SU-DHL-6 (cell line): ENCODE results near the gene EPB41L5.

Experiments used
- CTCF ChIP-seq: fragments of 200-600 bp; sonication (generic); IDR thresholded peaks from one replicate; pipeline ENCODE4 v1.5.1; 2017; ENCODE audit warnings: antibody characterized with exemption, mild to moderate bottlenecking, low read length, moderate library complexity; ENCODE audit not compliant: insufficient read depth, poor library complexity, severe bottlenecking
- EZH2phosphoT487 ChIP-seq: fragments of 200-600 bp; sonication (generic), shearing (Covaris generic); conservative IDR thresholded peaks from 2 replicates; pipeline ENCODE4 v1.6.1; 2018; ENCODE audit warnings: mild to moderate bottlenecking, antibody characterized with exemption, low read length, moderate library complexity, mixed read lengths

GRCh38 chr2:120020554-120020953, 7.7 kb downstream of the EPB41L5 start:
- TF ChIP-seq CTCF (no peak), EZH2phosphoT487 (no peak)
